SU-DHL-6 (cell line): ENCODE data around the gene CAPN13.

Experiments
- H2AFZ ChIP-seq: fragments of 200-600 bp; sonication (generic); 2 replicates; pipeline ENCODE4 v1.6.1; 2014; ENCODE audit warnings: low read depth, mild to moderate bottlenecking, moderate library complexity, mixed read lengths, antibody characterized with exemption, low read length; ENCODE audit not compliant: severe bottlenecking
- H3F3A ChIP-seq: fragments of 200-600 bp; shearing (Covaris generic); 2 replicates; pipeline ENCODE4 v1.6.0; 2016; ENCODE audit warnings: antibody characterized with exemption, mild to moderate bottlenecking; ENCODE audit not compliant: insufficient read depth
- H3K27ac ChIP-seq: fragments of 200-600 bp; sonication (generic); 2 replicates; pipeline ENCODE4 v1.5.1; 2016; ENCODE audit warnings: low read depth, mild to moderate bottlenecking, low read length, moderate library complexity, mixed read lengths
- H3K27me3 ChIP-seq: fragments of 200-600 bp; sonication (generic), shearing (Covaris generic); 2 replicates; pipeline ENCODE4 v1.6.0; 2014; ENCODE audit warnings: mild to moderate bottlenecking, low read length
- H3K36me3 ChIP-seq: fragments of 200-600 bp; sonication (generic); 2 replicates; pipeline ENCODE4 v1.6.1; 2014; ENCODE audit warnings: mild to moderate bottlenecking, low read length, mixed read lengths
- H3K4me2 ChIP-seq: fragments of 300-600, 200-600 bp; shearing (Covaris generic), sonication (generic); 2 replicates; pipeline ENCODE4 v1.6.0; 2014; ENCODE audit warnings: low read length, low read depth, mild to moderate bottlenecking; ENCODE audit not compliant: poor library complexity, severe bottlenecking
- H3K4me3 ChIP-seq: fragments of 200-600 bp; sonication (generic); 2 replicates; pipeline ENCODE4 v1.5.1; 2014; ENCODE audit warnings: antibody characterized with exemption, low read length, mild to moderate bottlenecking, mixed read lengths; ENCODE audit not compliant: insufficient read depth, poor library complexity, severe bottlenecking
- H3K79me2 ChIP-seq: fragments of 200-600 bp; sonication (generic); 2 replicates; pipeline ENCODE4 v1.6.1; 2014; ENCODE audit warnings: mild to moderate bottlenecking, low read length, moderate library complexity; ENCODE audit not compliant: insufficient read depth
- H3K9ac ChIP-seq: fragments of 200-600 bp; sonication (generic); 2 replicates; pipeline ENCODE4 v1.7.0; 2014; ENCODE audit warnings: mild to moderate bottlenecking, low read length
- H3K9me2 ChIP-seq: fragments of 200-600 bp; sonication (generic); replicated peaks from 2 replicates; pipeline ENCODE4 v1.6.1; 2014; ENCODE audit warnings: low read length; ENCODE audit not compliant: insufficient read depth
- H3K9me3 ChIP-seq: fragments of 200-600 bp; sonication (generic); 2 replicates; pipeline ENCODE4 v1.6.1; 2014; ENCODE audit warnings: low read length, mixed read lengths; ENCODE audit not compliant: insufficient read depth
- H4K20me1 ChIP-seq: fragments of 200-600 bp; sonication (generic); 2 replicates; pipeline ENCODE4 v1.6.1; 2014; ENCODE audit warnings: low read depth, mild to moderate bottlenecking, antibody characterized with exemption, low read length, moderate library complexity, mixed read lengths
- CTCF ChIP-seq: fragments of 200-600 bp; sonication (generic); IDR thresholded peaks from one replicate; pipeline ENCODE4 v1.5.1; 2017; ENCODE audit warnings: antibody characterized with exemption, mild to moderate bottlenecking, low read length, moderate library complexity; ENCODE audit not compliant: insufficient read depth, poor library complexity, severe bottlenecking
- EZH2phosphoT487 ChIP-seq: fragments of 200-600 bp; sonication (generic), shearing (Covaris generic); conservative IDR thresholded peaks from 2 replicates; pipeline ENCODE4 v1.6.1; 2018; ENCODE audit warnings: mild to moderate bottlenecking, antibody characterized with exemption, low read length, moderate library complexity, mixed read lengths

CAPN13 gene

GRCh38 chr2:30801821-30802455 lies 5.3 kb downstream of the CAPN13 start:
- Histone ChIP-seq H3K27ac (no peak overlapping the region), H3K9me2 (no peaks in the 10 kb centered on the region), H3K9me3 (no peaks in the 10 kb centered on the region), H4K20me1 (no peaks in the 10 kb centered on the region), H3K4me3 (no peak overlapping the region), H3K9ac (no peak overlapping the region), H3K27me3 (no peaks in the 10 kb centered on the region), H3F3A (no peaks in the 10 kb centered on the region), H3K36me3 (no peaks in the 10 kb centered on the region), H2AFZ (no peak overlapping the region), H3K4me2 (no peak overlapping the region), H3K79me2 (no peaks in the 10 kb centered on the region)
- TF ChIP-seq CTCF, result no peak

- no peaks in the 10 kb centered on the region for H3K36me3 ChIP-seq
- no peaks in the 10 kb centered on the region for H4K20me1 ChIP-seq
- H3K27me3 ChIP-seq, result no peaks in the 10 kb centered on the region
- H3K79me2 ChIP-seq, result no peaks in the 10 kb centered on the region
- H3K4me3 ChIP-seq, result no peak overlapping the region
- no peaks in the 10 kb centered on the region for H3K9me2 ChIP-seq
- no peak overlapping the region for H3K4me2 ChIP-seq
- no peak overlapping the region for H3K9ac ChIP-seq
- no peak overlapping the region for H3K27ac ChIP-seq
- H3K9me3 ChIP-seq, result no peaks in the 10 kb centered on the region
- no peak overlapping the region for H2AFZ ChIP-seq
- no peaks in the 10 kb centered on the region for H3F3A ChIP-seq
- TF ChIP-seq CTCF (no peak), EZH2phosphoT487 (no peak)
Observed at GRCh38 chr2:30800159-30800558, 7.1 kb downstream of the CAPN13 start.

GRCh38 chr2:30799366-30799765 lies 7.9 kb downstream of the CAPN13 start:
- H3K4me3 ChIP-seq, result no peak overlapping the region
- H3K9me2 ChIP-seq, result no peaks in the 10 kb centered on the region
- no peak overlapping the region for H3K9ac ChIP-seq
- no peaks in the 10 kb centered on the region for H3K27me3 ChIP-seq
- H3K79me2 ChIP-seq, result no peaks in the 10 kb centered on the region
- no peaks in the 10 kb centered on the region for H3K36me3 ChIP-seq
- no peaks in the 10 kb centered on the region for H4K20me1 ChIP-seq
- no peak overlapping the region for H3K4me2 ChIP-seq
- H3F3A ChIP-seq, result no peaks in the 10 kb centered on the region
- no peak overlapping the region for H3K27ac ChIP-seq
- no peaks in the 10 kb centered on the region for H3K9me3 ChIP-seq
- H2AFZ ChIP-seq, result no peak overlapping the region
- TF ChIP-seq CTCF (no peak), EZH2phosphoT487 (no peak)
